T-helper 2 cell treated with Interferon-gamma antibody and Interleukin-4, amounts not matched to agents 100 ng/mL and 5 ng/mL, for 36 hours (primary cell): Measurements from ENCODE around the gene ZC2HC1B. TPM values are rescaled to one million over a fixed set of nuclear protein-coding genes. Genes with fewer than 3 reads are reported as not detected.
"Not testable (repeated sequence)": the region's sequence is repeated elsewhere in the genome, so short reads cannot be mapped to it uniquely, and the experiment has no call there.

Experiments
- intact Hi-C: fragments of 100-400 bp; cut with micrococcal nuclease; formaldehyde crosslinking; loops from one replicate; pipeline ENCODE4 v1.15.1; 2023
- total RNA-seq: library from RNA; stranded (reverse); gene quantifications from 2 replicates; pipeline ENCODE4 v1.2.3, GENCODE V29; 2022

Gene ZC2HC1B
- total RNA-seq, 1 donor from 2014 or later: not detected

DNA sequence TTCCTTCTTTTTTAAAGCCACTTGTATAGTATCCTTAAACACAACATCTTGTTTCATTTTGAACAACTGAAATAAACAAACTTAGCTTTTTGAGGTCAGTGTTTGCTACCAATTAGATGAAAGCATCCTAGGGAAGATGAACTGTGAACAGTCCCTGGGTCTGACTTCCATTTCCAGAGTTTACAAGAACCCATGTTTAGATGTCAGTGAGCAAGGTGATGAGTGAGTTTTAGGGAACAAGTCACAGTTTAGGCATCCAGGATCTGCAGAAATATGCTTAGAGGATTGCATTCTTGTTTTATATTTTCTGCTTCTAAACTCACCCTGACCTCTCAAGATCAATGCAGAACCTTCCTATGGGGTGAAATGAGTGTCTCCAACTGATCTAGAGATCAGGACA, 3.0 kb downstream of the ZC2HC1B start:
- intact Hi-C loops: no loop called here

- intact Hi-C loops: not testable (repeated sequence)
Observed at GRCh38 chr6:143868808-143869207, 4.5 kb downstream of the ZC2HC1B start.

DNA sequence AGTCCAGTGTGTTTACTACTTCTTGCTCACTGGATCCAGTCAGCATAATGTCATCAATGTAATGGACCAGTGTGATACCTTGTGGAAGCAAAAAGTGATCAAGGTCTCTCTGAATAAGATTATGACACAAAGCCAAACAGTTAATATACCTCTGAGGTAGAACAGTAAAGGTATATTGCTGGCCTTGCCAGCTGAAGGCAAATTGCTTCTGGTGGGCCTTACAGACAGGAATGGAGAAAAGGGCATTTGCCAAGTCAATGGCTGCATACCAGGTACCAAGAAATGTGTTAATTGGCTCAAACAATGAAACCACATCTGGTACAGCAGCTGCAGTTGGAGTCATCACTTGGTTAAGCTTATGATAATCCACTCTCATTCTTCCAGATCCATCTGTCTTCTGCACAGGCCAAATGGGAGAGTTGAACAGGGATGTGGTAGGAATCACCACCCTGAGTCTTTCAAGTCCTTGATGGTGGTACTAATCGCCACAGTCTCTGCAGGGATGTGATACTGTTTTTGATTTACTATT, 7.0 kb downstream of the ZC2HC1B start:
- intact Hi-C loops: not testable (repeated sequence)

DNA sequence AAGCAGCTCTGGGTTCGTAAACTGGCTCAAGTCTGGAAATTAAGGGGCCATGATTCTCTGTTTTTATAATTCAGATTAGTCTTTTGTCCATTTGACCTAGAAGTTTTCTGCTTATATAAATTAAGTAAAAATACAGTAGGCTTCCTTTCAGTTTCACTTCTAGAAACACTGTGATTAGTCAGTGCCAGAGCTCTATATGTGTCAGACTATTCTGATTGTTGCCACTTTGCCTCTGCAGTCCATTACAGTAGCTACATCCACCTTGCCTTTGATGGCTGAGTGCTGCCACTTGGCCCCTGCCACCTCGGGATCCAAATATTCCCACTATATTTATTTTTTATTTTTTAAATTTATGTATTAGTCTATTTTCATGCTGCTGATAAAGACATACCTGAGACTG, 7.9 kb downstream of the ZC2HC1B start:
- intact Hi-C loops: no loop called here

DNA sequence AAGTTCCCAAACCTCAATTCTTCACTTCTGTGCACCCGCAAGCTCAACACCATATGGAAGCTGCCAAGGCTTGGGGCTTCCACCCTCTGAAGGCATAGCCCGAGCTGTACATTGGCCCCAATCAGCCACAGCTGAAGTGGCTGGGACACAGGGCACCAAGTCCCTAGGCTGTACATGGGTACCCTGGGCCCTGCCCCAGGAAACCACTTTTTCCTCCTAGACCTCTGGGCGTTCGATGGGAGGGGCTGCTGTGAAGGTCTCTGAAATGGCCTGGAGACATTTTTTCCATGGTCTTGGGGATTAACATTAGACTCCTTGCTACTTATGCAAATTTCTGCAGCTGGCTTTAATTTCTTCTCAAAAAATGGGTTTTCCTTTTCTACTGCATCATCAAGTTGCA, 9.3 kb downstream of the ZC2HC1B start:
- intact Hi-C loops: not testable (repeated sequence)

DNA sequence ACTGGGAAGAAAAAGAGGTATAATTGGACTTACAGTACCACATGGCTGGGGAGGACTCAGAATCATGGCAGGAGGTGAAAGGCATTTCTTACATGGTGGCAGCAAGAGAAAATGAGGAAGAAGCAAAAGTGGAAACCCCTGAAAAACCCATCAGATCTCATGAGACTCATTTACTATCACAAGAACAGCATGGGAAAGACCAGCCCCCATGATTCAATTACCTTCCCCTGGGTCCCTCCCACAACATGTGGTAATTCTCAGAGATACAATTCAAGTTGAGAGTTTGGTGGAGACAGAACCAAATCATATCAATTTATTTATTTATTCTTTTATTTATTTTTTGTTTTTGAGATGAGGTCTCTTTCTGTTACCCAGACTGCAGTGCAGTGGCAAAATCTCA, 10.2 kb downstream of the ZC2HC1B start:
- intact Hi-C loops: not testable (repeated sequence)

DNA sequence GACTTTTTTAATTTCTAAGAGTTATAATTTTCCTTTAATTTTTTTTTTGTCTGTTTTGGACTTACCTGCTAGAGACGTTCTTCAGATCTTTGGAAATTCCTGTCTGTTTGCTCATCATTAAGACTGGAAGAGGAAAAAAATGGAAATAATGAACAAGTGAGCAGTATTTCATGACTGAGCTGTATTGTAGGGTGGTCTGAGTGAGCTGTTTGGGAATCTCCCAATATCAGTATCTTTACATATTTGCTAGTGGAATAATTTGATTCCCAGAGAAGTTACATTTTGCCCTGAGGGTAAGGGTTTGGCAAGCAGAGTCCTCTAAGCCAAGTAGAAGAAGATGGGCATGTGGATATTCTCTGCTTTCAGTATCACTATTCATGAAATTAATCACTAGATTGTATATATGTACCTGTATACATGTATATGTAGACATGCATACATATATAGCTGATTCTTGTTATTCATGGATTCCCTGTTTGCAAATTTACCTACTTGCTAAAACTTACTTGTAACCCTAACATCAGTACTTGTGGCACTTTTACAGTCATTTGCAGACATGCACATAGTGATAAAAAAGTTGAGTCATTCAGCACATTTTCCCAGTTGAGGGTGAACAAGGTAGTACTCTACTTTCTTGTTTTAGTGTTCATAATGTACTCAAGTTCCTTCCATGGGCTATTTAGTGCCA, 13.5 kb downstream of the ZC2HC1B start:
- intact Hi-C loops: no loop called here

DNA sequence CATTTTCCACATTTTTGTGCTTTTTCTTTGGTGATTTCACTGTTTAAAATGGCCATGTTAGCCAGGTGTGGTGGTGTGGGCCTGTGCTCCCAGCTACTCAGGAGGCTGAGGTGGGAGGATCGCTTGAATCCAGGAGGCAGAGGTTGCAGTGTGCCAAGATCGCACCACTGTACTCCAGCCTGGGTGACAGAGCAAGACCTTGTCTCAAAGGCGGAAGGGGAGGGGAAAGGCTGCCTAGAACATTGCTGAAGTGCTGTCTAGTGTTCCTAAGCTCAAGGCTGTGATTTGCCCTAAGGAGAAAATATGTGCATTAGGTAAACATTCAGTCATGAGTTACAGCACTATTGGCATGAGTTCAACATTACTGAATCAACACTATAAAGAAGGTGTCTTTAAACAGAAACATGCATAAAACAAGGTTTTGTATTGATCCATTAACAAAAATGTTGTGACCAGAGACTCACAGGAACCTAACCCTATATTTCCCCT, 14.0 kb downstream of the ZC2HC1B start:
- intact Hi-C loops: no loop called here

- intact Hi-C loops: no loop called here
Observed at GRCh38 chr6:143880412-143880811, 16.1 kb downstream of the ZC2HC1B start.

- intact Hi-C loops: no loop called here
Observed at GRCh38 chr6:143882401-143882930, 18.2 kb downstream of the ZC2HC1B start.

- intact Hi-C loops: no loop called here
Observed at GRCh38 chr6:143884216-143884900, 20.1 kb downstream of the ZC2HC1B start.

DNA sequence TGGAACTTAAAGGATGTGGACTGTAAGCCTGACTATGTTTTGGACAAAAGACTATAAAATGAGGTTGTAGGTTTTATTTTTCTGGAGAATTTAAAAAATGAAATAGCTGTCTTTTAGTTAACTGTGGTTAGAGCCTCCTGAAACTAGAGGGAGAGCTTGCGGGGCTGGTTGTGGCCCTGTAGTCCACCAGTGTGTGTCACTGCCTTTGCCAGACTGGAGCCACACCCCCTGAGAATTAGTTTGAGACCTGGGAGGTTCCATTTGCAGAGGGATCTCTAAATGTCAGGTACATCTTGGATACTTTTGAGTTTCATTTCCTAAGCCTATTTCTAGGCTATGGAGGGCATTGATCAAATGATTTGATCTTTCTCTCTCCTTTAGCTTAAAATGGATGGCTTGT, 20.8 kb downstream of the ZC2HC1B start:
- intact Hi-C loops: no loop called here

DNA sequence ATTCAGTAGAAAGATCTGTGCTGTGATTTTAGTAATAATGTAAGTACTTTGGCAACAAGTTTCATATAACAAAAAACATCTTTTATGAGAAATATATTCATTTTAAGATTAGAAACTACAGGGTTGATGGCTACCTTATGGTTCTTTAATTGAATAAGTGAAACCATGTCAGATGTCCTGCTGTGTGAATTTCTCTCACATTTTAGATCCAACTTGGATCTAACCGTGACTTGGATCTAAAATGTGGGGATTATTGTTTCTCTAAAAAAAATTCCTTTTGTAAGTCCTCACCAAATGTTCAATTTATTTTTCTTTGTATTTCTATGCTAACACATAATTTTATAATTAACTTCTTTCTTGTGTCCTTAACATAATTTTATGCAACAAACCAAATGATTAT, 30.4 kb downstream of the ZC2HC1B start:
- intact Hi-C loops: no loop called here

DNA sequence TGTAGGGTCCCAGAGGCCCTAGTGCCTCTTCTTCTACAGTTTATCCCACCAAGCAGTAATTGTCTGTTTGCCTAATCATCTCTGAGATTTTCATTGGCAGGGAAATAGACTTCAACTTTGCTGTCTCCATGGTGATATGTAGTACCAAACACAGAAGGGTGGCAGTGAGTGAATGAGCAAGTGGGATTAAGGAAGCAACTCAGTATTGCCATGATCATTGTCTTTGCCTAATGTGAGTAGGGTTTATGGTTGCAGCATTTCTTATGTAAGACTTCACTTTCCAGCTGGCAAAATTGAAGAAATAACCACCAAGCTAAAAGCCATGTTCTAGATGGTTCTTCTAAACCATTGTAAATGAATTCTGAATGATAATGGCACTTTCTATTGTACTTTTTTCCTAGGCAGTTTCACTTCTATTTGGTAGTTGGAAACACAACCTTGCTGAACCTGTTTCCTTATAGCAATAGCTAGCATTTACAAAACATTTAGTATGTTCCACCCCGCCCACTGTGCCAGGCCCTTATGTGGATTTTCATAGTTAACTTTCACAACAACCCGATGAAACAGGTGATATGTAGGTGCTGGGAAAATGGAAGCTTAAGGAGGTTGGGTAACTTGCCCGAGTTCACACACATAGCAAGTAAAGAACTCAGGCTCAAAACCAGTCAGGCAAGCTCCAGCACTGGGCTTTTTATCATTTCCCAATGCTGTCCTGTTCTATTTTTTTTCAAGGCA, 32.0 kb downstream of the ZC2HC1B start:
- intact Hi-C loops: no loop called here

GRCh38 chr6:143900358-143900757, 36.1 kb downstream of the ZC2HC1B start:
- intact Hi-C loops: no loop called here

- intact Hi-C loops: no loop called here
Observed at GRCh38 chr6:143901885-143902750, 37.8 kb downstream of the ZC2HC1B start.

GRCh38 chr6:143902827-143903226, 38.6 kb downstream of the ZC2HC1B start:
- intact Hi-C loops: no loop called here

- intact Hi-C loops: no loop called here
Observed at GRCh38 chr6:143911028-143911427, 46.8 kb downstream of the ZC2HC1B start.

DNA sequence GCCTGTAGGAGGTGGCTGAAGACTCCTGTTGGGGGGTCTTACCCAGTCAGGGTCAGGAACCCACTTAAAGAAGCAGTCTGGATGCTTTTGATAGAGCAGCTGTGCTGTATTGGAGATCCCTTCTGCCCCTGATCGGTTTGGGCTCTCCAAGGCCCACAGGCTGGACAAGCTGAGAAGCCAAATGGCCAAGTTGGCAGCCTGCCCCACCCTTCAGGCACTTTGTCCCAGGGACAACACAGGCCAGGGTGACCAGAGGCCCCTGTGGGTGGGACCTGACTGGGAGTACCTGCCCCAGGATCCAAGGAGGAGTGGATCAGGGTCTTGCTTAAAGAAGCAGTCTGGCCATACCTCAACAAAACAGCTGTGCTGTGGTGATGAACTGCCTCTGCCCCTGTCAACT, 48.4 kb downstream of the ZC2HC1B start:
- intact Hi-C loops: no loop called here

DNA sequence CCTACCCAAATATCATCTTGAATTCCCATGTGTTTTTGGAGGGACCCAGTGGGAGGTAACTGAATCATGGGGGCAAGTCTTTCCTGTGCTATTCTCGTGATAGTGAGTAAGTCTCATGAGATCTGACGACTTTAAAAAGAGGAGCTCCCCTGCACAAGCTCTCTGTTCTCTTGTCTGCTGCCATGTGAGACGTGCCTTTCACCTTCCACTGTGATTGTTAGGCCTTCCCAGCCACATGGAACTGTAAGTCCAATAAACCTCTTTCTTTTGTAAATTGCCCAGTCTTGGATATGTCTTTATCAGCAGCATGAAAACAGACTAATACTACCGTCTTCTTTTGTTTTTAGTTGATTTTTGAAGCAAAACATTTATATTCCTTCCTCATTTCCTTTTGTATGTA, 52.8 kb downstream of the ZC2HC1B start:
- intact Hi-C loops: not testable (repeated sequence)

GRCh38 chr6:143928853-143929252, 64.6 kb downstream of the ZC2HC1B start:
- intact Hi-C loops: no loop called here
